Measurements from ENCODE around the gene RAB1A. TPM values are rescaled to one million over a fixed set of nuclear protein-coding genes. Genes with fewer than 3 reads are reported as not detected.
"Not testable (repeated sequence)": the region's sequence is repeated elsewhere in the genome, so short reads cannot be mapped to it uniquely, and the experiment has no call there.

RAB1A gene
- total and polyA plus RNA-seq, 2 experiments from 2014 or later: 94.8 to 172 TPM

DNA sequence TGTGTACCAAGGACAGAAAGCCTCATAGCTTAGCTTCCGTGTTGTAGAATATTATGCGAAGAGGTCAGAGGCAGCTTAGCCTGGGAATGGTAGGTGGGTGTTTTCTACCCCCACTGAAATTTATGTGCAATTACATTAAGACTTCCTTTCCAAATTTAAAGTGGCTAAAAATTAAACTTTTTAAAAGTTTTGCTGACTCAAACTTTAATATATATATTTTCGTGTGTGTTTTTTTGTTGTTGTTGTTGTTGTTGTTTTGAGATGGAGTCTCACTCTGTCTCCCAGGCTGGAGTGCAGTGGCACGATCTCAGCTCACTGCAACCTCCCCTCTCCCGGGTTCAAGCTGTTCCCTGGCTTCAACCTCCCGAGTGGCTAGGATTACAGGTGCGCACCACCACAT, 4.3 kb upstream of the RAB1A start:
- no peak overlapping the region for H3K4me3 ChIP-seq
- H2AFZ ChIP-seq: no peak overlapping the region
- DNase-seq (ENCODE audit: low spot score) (no peak), ATAC-seq (no peak)
- Mint-ChIP-seq H3K27ac (no peak overlapping the region), H3K36me3 (ENCODE audit: low read depth) (peaks cover under 1% of the 10 kb centered on the region; the same call in 1 of the 3 replicates), H3K27me3 (ENCODE audit: insufficient read depth, low read depth, poor library complexity) (peaks cover 11% of the 10 kb centered on the region), H3K4me1 (peaks cover 4% of the 10 kb centered on the region), H3K9me3 (no peaks in the 10 kb centered on the region), H3K4me3 (no peak overlapping the region)
- H3K4me1 ChIP-seq (ENCODE audit: insufficient read depth): peaks cover 6% of the 10 kb centered on the region
- peaks cover 1% of the 10 kb centered on the region; the same call in 1 of the 2 replicates for H4K20me1 ChIP-seq (replicated peaks; ENCODE audit: insufficient read depth)
- H3K4me2 ChIP-seq: no peak overlapping the region
- 0 out of 2 replicates have a peak, but pooled peaks cover 3% of the 10 kb centered on the region for H3F3A ChIP-seq (replicated peaks; ENCODE audit: low read depth)
- no peaks in the 10 kb centered on the region for H3K36me3 ChIP-seq (ENCODE audit: insufficient read depth)
- peaks cover 4% of the 10 kb centered on the region for H3K79me2 ChIP-seq (replicated peaks; ENCODE audit: insufficient read depth)
- no peak for TF ChIP-seq CTCF (conservative IDR thresholded peaks at IDR 0.05; ENCODE audit: low read depth in 2 of 2)
- TF ChIP-seq POLR2AphosphoS5 (IDR thresholded peaks at IDR 0.05; ENCODE audit: low read depth): no peak
- TF ChIP-seq STAT1 (IDR thresholded peaks at IDR 0.05; ENCODE audit: unreplicated experiment): no peak
- TF ChIP-seq ZNF331 (CRISPR knock-in tag; IDR thresholded peaks at IDR 0.05; ENCODE audit: low read depth): no peak
- H3K27ac ChIP-seq (ENCODE audit: low read depth): no peak overlapping the region
- no peaks in the 10 kb centered on the region for H3K9me2 ChIP-seq (ENCODE audit: insufficient read depth)
- H3K27me3 ChIP-seq (ENCODE audit: insufficient read depth): no peaks in the 10 kb centered on the region

DNA sequence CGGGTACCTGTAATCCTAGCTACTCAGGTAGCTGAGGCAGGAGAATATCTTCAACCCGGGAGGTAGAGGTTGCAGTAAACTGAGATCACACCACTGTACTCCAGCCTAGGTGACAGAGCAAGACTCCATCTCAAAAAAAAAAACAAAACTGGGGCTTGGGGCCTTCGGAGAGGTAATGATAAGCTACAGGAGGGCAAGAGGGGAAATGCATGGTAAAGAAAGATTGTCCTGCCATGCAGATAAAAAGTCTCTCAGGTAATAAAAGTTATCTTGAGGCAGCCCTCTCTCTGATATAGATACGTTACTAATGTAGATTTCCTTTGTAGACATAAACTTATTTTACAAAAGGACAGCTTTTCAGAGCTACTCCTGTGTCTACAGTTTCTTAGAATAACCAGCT, 3.7 kb upstream of the RAB1A start:
- peaks cover 10% of the 10 kb centered on the region for H3K79me2 ChIP-seq (replicated peaks; ENCODE audit: insufficient read depth)
- no peaks in the 10 kb centered on the region for H3K9me2 ChIP-seq (ENCODE audit: insufficient read depth)
- 0 out of 2 replicates have a peak, but pooled peaks cover 3% of the 10 kb centered on the region for H3F3A ChIP-seq (replicated peaks; ENCODE audit: low read depth)
- TF ChIP-seq NANOG (IDR thresholded peaks at IDR 0.05; ENCODE audit: borderline replicate concordance): no peak
- no peak for TF ChIP-seq CTCF (conservative IDR thresholded peaks at IDR 0.05; ENCODE audit: low read depth in 2 of 2)
- peaks cover 9% of the 10 kb centered on the region for H3K4me1 Mint-ChIP-seq
- H3K36me3 Mint-ChIP-seq (ENCODE audit: low read depth): peaks cover 3% of the 10 kb centered on the region; the same call in 1 of the 3 replicates
- no peak for ATAC-seq
- DNase-seq (ENCODE audit: low spot score): no peak
- H2AFZ ChIP-seq: no peak overlapping the region
- no peaks in the 10 kb centered on the region for H3K9me3 Mint-ChIP-seq
- peaks cover 11% of the 10 kb centered on the region for H3K4me1 ChIP-seq (ENCODE audit: insufficient read depth)
- H4K20me1 ChIP-seq (replicated peaks; ENCODE audit: insufficient read depth): peaks cover 7% of the 10 kb centered on the region; the same call in 1 of the 2 replicates
- H3K4me3 Mint-ChIP-seq: no peak overlapping the region
- peaks cover 11% of the 10 kb centered on the region for H3K27me3 Mint-ChIP-seq (ENCODE audit: insufficient read depth, low read depth, poor library complexity)
- H3K4me3 ChIP-seq: no peak overlapping the region
- H3K27ac Mint-ChIP-seq: no peak overlapping the region
- H3K36me3 ChIP-seq (ENCODE audit: insufficient read depth): no peaks in the 10 kb centered on the region
- H3K4me2 ChIP-seq: no peak overlapping the region
- H3K27me3 ChIP-seq (ENCODE audit: insufficient read depth): no peaks in the 10 kb centered on the region
- no peak overlapping the region for H3K27ac ChIP-seq (ENCODE audit: low read depth)

- Mint-ChIP-seq H3K4me1 (peaks cover 12% of the 10 kb centered on the region), H3K27me3 (ENCODE audit: insufficient read depth, low read depth, poor library complexity) (peaks cover 11% of the 10 kb centered on the region)
- not testable (repeated sequence) for H3F3A ChIP-seq (replicated peaks; ENCODE audit: low read depth); H3K27ac Mint-ChIP-seq; H3K4me3 ChIP-seq; DNase-seq (ENCODE audit: low spot score); H3K4me2 ChIP-seq; H2AFZ ChIP-seq; H3K9me3 Mint-ChIP-seq; H3K36me3 Mint-ChIP-seq (ENCODE audit: low read depth); H3K27ac ChIP-seq (ENCODE audit: low read depth); H3K4me3 Mint-ChIP-seq; H3K36me3 ChIP-seq (ENCODE audit: insufficient read depth); H3K9me2 ChIP-seq (ENCODE audit: insufficient read depth); H3K27me3 ChIP-seq (ENCODE audit: insufficient read depth); ATAC-seq
- Histone ChIP-seq H3K79me2 (replicated peaks; ENCODE audit: insufficient read depth) (peaks cover 17% of the 10 kb centered on the region), H3K4me1 (ENCODE audit: insufficient read depth) (peaks cover 16% of the 10 kb centered on the region), H4K20me1 (replicated peaks; ENCODE audit: insufficient read depth) (peaks cover 13% of the 10 kb centered on the region)
These were observed 3.0 kb upstream of the RAB1A start for GRCh38 chr2:65132930-65133329.

All from GM23338 (cell line).